Osteoblast (primary cell): Measurements from ENCODE around the gene RPUSD3. TPM values are rescaled to one million over a fixed set of nuclear protein-coding genes. Genes with fewer than 3 reads are reported as not detected.

ENCODE experiments used
- DNase-seq: peaks from one replicate; pipeline ENCODE4 v3.0.0; 2011; ENCODE audit warnings: low spot score, mixed read lengths; ENCODE audit not compliant: insufficient read length; ENCODE audit errors: missing footprints
- H2AFZ ChIP-seq: 2 replicates; pipeline ENCODE4 v1.6.0; 2011; ENCODE audit warnings: mild to moderate bottlenecking, low read length
- H3K27ac ChIP-seq: 2 replicates; pipeline ENCODE4 v1.5.1; 2011; ENCODE audit warnings: mild to moderate bottlenecking, low read depth, low read length, moderate library complexity
- H3K27me3 ChIP-seq: 2 replicates; pipeline ENCODE4 v1.6.0; 2012; ENCODE audit warnings: mild to moderate bottlenecking, control low read depth, inconsistent platforms, low read length, moderate library complexity; ENCODE audit not compliant: insufficient read depth
- H3K36me3 ChIP-seq: 2 replicates; pipeline ENCODE4 v1.5.1; 2011; ENCODE audit warnings: mild to moderate bottlenecking, low read length, control low read depth, moderate library complexity; ENCODE audit not compliant: insufficient read depth
- H3K4me1 ChIP-seq: 2 replicates; pipeline ENCODE4 v1.5.1; 2011; ENCODE audit warnings: mild to moderate bottlenecking, low read length, control low read depth, moderate library complexity; ENCODE audit not compliant: insufficient read depth
- H3K4me2 ChIP-seq: 2 replicates; pipeline ENCODE4 v1.6.0; 2011; ENCODE audit warnings: mild to moderate bottlenecking, low read length; ENCODE audit not compliant: insufficient read depth
- H3K4me3 ChIP-seq: fragments of 200-600 bp; sonication (generic); 3 replicates; pipeline ENCODE4 v1.5.1; 2012; ENCODE audit warnings: mild to moderate bottlenecking, low read length, inconsistent platforms; ENCODE audit not compliant: insufficient read depth
- H3K79me2 ChIP-seq: 2 replicates; pipeline ENCODE4 v1.6.0; 2012; ENCODE audit warnings: mild to moderate bottlenecking, low read length, control low read depth, inconsistent platforms; ENCODE audit not compliant: insufficient read depth
- H3K9me3 ChIP-seq: 2 replicates; pipeline ENCODE4 v1.5.1; 2011; ENCODE audit warnings: low read depth, low read length, control low read depth
- H4K20me1 ChIP-seq: 2 replicates; pipeline ENCODE4 v1.6.0; 2012; ENCODE audit warnings: mild to moderate bottlenecking, low read length, control low read depth; ENCODE audit not compliant: insufficient read depth
- total RNA-seq: library from RNA; depleted of rRNA; stranded (reverse); fragments of >200 nt; gene quantifications from 2 replicates; pipeline ENCODE4 v1.2.3, GENCODE V29; 2012
- TF ChIP-seq, protein P1 (sequence below): IDR thresholded peaks from 2 replicates; pipeline ENCODE4 v1.5.1; 2011; ENCODE audit warnings: mild to moderate bottlenecking, low read depth, low read length, moderate library complexity; ENCODE audit errors: extremely low read depth

RPUSD3 gene
- total RNA-seq, 1 donor: 19.2 TPM

DNA sequence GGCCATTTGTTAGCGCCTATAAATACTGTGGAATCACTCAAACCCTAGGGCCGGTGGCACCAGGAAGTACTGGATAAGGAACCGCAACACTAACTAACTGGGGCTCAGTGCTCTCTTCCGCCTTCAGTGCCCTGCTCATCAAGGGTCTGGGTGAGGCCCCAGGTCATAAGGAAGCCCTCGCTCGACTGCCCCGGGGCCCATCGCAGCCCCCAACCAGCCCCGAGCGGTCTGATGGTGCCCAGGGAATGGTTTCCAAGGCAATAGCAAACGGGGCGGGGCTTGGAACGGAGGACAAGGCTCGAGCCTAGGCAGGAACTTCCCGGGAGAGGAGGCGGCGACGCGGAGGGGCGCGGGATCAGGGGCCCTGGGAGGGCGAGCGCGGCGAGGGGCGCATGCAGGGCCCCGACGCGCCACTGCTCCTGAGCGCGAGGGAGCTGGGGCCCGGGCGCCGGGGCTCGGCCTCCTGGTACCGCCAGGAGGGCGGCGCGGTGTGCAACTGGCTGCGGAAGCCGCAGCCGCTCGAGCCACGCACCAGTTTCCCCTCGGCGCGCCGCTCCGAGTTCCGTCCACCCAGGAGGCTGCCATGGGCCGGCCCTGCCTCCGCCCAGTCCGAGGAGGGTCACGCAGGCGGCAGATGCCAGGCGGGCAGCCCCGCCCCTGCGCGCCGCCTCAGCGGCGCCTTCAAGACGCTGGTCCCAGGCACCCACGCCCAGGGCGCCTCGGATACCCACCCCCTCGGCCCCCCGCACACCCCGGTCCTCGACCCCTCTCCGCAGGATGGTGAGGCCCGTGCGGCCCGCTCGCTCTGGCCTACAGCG is 34.0 kb downstream of the RPUSD3 start, which contains the start of gene TTLL3:
Gene TTLL3 (plus strand): TSS at position 648 of the 818 bp plus-strand sequence. CDS start 400 bp downstream, outside the sequence.
- Histone ChIP-seq H3K4me3 (peak within 1 kb of the TSS; percentile 79), H3K79me2 (no peaks in the 10 kb centered on the region), H3K27me3 (no peaks in the 10 kb centered on the region), H3K4me1 (peaks cover 7% of the 10 kb centered on the region), H3K36me3 (peaks cover 40% of the 10 kb centered on the region), H3K9me3 (no peaks in the 10 kb centered on the region), H4K20me1 (no peaks in the 10 kb centered on the region), H2AFZ (peak within 1 kb of the TSS; percentile 51), H3K27ac (peak within 1 kb of the TSS; percentile 74), H3K4me2 (peak within 1 kb of the TSS; percentile 80)
- TF ChIP-seq, protein P1, sequence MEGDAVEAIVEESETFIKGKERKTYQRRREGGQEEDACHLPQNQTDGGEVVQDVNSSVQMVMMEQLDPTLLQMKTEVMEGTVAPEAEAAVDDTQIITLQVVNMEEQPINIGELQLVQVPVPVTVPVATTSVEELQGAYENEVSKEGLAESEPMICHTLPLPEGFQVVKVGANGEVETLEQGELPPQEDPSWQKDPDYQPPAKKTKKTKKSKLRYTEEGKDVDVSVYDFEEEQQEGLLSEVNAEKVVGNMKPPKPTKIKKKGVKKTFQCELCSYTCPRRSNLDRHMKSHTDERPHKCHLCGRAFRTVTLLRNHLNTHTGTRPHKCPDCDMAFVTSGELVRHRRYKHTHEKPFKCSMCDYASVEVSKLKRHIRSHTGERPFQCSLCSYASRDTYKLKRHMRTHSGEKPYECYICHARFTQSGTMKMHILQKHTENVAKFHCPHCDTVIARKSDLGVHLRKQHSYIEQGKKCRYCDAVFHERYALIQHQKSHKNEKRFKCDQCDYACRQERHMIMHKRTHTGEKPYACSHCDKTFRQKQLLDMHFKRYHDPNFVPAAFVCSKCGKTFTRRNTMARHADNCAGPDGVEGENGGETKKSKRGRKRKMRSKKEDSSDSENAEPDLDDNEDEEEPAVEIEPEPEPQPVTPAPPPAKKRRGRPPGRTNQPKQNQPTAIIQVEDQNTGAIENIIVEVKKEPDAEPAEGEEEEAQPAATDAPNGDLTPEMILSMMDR: no peak
- DNase-seq: peak; percentile 96

DNA sequence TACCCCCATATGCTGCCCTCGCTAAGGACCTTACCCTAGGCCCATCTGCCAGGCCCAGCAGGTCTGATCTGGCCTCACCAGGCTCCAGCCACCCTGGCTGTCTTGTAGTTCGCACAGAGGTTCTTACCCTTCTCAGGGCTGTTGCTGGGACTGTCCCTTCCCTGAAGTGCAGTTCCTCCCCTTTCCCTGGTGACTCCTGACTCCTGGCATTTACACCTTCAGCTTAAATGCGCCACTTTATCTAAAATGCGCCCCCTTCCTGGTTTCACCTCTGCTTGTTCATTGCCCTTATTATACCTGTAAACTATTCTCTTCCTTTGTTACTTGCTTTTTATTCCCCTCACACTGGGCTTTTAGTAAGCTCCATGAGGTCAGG is 34.6 kb downstream of the RPUSD3 start:
- DNase-seq: peak; percentile 47
- H4K20me1 ChIP-seq: no peaks in the 10 kb centered on the region
- peak overlapping the region; percentile 51 for H2AFZ ChIP-seq
- no peaks in the 10 kb centered on the region for H3K9me3 ChIP-seq
- H3K27me3 ChIP-seq: no peaks in the 10 kb centered on the region
- peaks cover 1% of the 10 kb centered on the region for H3K79me2 ChIP-seq
- peak overlapping the region; percentile 79 for H3K4me3 ChIP-seq
- TF ChIP-seq, protein P1: no peak
- H3K27ac ChIP-seq: peak overlapping the region; percentile 74
- peaks cover 46% of the 10 kb centered on the region for H3K36me3 ChIP-seq
- H3K4me2 ChIP-seq: peak overlapping the region; percentile 80
- peaks cover 7% of the 10 kb centered on the region for H3K4me1 ChIP-seq

DNA sequence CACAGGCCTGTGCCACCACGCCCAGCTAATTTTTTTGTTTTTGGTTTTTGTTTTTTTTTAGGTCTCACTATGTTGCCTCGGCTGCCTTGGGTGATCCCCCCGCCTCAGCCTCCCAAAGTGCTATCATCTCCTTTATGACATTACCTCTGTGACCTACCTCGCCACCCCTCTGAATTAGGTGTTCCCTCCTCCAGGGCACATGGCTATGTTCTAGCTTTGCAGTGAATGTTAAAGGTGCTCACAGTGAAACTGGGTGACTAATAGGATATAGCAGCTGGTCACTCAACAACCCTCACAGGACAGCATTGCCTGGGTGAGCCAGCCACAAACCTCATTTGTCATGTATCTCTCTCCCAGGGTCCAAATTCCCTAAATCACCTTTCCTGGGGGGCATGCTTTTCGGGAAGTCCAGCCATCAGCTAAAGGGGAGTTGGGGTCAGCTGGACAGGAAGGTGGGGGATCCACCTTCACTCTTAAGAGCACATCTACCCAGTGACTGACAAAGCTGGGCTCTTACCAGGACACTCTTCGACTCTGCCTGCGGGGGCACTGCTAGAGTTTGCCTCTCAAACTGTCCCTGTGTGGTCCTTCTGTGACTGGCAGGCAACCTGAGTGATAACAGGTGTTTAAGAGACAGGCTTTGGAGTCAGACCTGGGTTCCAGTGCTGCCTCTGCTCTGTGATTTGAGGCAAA is 35.3 kb downstream of the RPUSD3 start:
- H2AFZ ChIP-seq: no peak overlapping the region
- H3K36me3 ChIP-seq: peaks cover 49% of the 10 kb centered on the region
- DNase-seq: peak; percentile 68

More for the DNA sequence above, 35.3 kb downstream of the RPUSD3 start:
- Histone ChIP-seq H3K27me3 (no peaks in the 10 kb centered on the region), H3K4me1 (peaks cover 7% of the 10 kb centered on the region), H4K20me1 (no peaks in the 10 kb centered on the region), H3K79me2 (peaks cover 6% of the 10 kb centered on the region), H3K4me2 (peak overlapping the region; percentile 80), H3K27ac (peak overlapping the region; percentile 74), H3K4me3 (no peak overlapping the region), H3K9me3 (no peaks in the 10 kb centered on the region)
- TF ChIP-seq, protein P1: peak; percentile 43
